Skin of body (tissue), 2 donors: ENCODE data around the gene GNA12. TPM values are rescaled to one million over a fixed set of nuclear protein-coding genes. Genes with fewer than 3 reads are reported as not detected.
A peak's percentile ranks its signal among the peaks of the same experiment; 100 is the strongest.

Experiments
- DNase-seq: peaks from one replicate; lab custom pipeline; 2025; lab: John Stamatoyannopoulos, UW
- total RNA-seq: library from RNA; depleted of rRNA; stranded (reverse); fragments of >200 nt; gene quantifications from one replicate; pipeline ENCODE4 v1.2.3, GENCODE V29; 2014

GNA12 gene
- total RNA-seq, 1 donor from 2014 or later = 10.8 TPM

GRCh38 chr7:2782121-2782520, 62.0 kb downstream of the GNA12 start:
- no peak for DNase-seq

DNA sequence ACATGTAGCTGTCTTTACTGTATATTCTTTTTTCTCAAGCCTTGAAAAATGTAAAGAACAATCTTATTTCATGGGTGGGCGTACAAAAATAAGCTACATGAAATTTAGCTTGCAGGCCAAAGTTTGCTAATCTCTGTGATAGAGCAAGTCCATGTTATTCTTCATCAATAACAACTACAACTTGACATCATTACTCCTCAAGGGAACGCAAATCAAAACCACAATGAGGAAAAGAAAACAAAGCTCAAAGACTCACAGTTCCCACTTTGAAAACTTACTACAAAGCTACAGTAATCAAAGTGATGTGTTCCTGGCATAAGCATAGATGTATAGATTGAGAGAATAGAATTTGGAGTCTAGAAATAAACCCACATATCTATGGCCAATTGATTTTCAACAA, 62.5 kb downstream of the GNA12 start:
- no peak for DNase-seq

- no peak for DNase-seq
These were observed 65.1 kb downstream of the GNA12 start for GRCh38 chr7:2779051-2779450.

DNA sequence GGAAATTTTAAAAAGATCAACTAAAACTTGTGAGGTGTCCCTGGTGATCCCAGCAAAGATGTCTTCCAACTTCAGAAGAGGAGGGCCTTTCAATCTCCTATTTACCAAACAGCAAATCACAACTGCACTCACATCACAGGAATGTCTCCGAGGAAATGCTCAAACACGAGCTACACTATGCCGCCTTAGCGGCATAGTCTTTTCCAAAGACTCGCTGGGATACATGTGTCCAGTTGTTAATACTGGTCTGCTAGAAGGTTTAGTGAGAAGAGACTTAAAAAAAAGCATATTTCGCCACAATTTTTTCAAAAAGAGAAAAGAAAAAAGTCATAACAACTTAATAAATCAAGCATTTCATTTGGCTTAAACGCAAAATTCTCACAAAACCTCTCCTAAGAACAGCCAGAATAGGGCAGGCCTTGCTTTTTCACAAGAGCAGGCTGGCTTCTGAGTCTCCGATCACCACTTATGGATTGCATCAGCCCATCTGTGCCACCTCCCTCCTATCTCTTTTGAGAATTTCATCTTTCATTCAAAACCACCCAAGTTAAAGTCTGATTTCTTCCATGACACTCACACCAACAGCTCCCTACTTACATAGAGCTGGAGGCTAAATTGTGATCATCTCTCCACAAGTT, 66.1 kb downstream of the GNA12 start:
- no peak for DNase-seq

- no peak for DNase-seq
These were observed 67.7 kb downstream of the GNA12 start for GRCh38 chr7:2776401-2776800.

- DNase-seq = no peak
These were observed 68.3 kb downstream of the GNA12 start for GRCh38 chr7:2775785-2776184.

DNA sequence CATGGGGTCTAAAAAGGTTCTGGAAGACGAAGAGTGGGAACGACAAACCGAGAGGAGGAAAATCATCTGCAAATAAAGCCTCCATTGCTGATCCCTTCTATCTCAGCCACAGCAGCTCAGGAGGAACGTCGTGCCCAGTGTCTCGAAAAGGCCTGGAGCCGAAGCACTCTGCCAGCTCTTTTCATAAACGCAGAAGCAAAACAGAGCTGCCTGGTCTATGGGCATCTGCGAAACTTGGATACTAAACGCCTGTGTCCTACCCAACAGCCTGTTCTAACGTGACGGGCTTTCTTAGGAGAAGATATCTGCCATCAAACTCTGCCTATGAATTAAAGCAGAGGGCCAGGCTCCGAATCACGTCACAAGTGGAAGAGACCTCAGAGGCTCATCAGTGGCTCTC, 68.7 kb downstream of the GNA12 start:
- DNase-seq = no peak

DNA sequence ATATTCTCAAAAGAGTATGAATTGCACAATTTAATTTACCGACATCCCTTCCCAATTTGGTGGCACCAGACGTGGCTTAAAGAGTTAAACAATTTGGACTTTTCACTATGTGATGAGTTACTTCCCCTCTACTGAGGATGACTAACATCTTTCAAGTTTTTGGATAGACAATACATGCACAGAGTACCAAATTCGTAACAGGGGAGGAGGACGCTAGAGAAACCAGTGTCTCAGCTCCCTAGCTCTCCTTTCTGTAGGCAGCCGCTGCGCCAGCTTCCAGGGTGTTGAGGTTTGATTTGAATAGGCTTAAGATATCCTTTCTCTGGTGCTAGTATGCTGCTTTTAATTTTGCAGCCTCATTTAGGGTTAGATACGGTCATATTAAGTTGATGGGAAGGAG, 69.2 kb downstream of the GNA12 start:
- DNase-seq = no peak

GRCh38 chr7:2774280-2774679, 69.8 kb downstream of the GNA12 start:
- DNase-seq = no peak

GRCh38 chr7:2773608-2774007, 70.5 kb downstream of the GNA12 start:
- DNase-seq = no peak

GRCh38 chr7:2771274-2771731, 72.8 kb downstream of the GNA12 start:
- no peak for DNase-seq

GRCh38 chr7:2764621-2765020, 79.5 kb downstream of the GNA12 start:
- no peak for DNase-seq

DNA sequence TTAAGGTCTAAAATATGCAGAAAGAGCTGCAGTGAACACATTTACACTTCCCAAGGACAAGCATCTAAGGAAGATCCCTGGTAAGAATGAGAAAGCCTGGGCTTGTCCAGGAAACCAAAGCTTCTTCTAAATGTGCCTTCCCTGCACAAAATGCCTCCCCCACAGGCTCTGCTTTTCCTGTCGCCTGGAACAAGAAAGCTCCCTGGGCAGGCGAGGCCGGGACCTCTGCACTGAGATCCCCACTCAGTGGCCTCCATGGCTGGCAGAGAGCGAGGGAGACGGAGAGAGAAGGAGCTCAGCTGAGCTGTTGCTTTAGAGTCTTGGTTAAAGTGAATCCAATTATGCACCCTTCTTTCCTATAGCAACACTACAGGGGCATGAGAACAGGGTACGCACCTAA, 80.5 kb downstream of the GNA12 start:
- no peak for DNase-seq

- DNase-seq = no peak
These were observed 82.2 kb downstream of the GNA12 start for GRCh38 chr7:2761801-2762497.

DNA sequence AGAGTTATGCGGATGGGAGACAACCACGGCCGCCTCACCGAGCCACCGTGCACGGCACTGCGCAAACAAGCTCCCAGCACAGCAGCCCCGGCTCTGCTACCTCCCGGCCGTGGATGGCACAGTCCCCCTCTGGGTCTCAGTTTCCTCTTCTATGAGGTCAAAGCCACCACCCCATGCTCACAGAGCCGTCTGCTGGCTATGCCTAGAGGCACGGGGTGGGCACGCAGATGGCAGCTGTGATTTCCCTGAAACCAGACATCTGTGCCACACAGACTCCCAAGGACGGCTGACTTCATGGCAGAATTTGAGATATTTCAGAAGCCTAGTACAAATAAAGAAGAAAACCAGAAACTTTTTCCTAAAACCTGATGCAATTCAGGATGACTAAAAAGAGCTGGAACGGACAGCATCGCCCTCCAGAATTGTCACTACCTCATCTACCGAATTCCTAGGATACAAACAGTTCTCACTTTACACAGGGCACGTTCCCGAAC, 82.9 kb downstream of the GNA12 start:
- DNase-seq = no peak

DNA sequence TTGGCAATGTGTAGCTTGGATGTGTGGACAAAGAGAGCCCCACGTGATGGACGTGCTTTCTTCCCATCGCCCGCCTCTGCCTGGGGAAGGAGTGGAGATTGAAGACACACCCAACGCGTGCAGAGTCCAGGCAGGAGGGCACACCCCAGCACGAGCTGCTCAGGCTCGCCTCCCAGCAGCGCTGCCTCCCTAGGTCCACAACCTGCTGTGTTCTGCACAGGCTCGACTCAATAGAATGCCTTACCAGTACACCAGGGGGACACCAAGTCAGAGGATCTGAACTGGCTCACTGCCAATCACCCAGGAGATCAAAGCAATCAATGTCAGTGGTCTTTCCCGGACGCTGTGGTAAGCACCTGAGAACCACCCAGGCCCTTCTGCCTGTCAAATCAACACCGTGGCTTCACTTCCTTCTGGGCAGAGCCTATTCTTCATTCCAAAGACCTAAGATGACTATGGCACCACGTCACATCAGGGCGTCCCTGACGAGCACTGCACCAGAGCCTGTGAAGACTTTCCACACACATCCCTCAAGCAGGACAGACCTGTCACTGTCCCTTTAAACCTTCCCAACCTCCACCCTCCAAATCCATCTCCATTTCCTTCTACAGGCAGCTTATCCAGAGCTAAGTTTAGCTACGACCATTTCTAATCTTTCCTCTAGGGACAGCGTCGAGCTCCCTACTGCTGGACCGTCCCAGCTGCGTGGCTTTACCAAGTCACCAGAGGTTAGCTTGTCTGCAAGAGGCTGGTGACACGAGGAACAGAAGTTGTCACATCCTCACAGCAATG, 83.8 kb downstream of the GNA12 start:
- no peak for DNase-seq

- no peak for DNase-seq
These were observed 84.4 kb downstream of the GNA12 start for GRCh38 chr7:2759736-2760097.

DNA sequence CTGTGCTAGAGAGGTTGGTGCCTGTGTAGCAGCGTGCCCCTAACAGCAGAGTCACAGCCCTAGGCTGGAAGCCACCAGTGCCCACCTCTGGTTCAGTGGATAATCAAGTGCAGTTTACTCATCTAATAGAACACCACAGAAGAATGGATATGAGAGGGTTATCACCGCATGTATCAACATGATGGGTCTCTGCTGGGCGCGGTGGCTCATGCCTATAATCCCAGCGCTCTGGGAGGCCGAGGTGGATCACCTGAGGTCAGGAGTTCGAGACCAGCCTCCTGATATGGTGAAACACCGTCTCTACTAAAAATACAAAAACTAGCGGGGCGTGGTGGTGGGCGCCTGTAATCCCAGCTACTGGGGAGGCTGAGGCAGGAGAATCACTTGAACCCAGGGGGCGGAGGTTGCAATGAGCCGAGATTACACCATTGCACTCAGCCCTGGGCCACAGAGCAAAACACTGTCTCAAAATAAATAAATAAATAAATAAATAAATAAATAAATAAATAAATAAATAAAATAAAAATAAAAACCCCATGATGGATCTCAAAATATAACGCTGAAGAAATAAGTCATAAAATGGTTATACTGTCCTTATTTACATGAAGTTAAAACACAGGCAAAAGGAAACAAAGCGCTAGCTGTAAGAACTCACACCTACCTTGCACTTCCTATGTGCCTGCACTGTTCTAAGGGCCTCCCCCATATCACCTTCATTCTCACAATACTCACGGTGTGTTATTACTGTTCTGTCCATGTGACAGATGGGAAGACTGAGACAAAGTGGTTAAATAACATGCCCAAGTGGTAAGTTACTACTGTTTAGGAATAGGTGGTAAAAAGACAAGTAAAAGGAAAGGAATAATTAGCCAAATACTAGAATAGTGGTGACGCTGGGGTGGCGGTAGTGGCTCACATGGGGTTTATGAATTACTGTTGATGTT, 85.2 kb downstream of the GNA12 start:
- DNase-seq = no peak

- peak; percentile 91 for DNase-seq
These were observed 86.0 kb downstream of the GNA12 start for GRCh38 chr7:2757904-2758672.

DNA sequence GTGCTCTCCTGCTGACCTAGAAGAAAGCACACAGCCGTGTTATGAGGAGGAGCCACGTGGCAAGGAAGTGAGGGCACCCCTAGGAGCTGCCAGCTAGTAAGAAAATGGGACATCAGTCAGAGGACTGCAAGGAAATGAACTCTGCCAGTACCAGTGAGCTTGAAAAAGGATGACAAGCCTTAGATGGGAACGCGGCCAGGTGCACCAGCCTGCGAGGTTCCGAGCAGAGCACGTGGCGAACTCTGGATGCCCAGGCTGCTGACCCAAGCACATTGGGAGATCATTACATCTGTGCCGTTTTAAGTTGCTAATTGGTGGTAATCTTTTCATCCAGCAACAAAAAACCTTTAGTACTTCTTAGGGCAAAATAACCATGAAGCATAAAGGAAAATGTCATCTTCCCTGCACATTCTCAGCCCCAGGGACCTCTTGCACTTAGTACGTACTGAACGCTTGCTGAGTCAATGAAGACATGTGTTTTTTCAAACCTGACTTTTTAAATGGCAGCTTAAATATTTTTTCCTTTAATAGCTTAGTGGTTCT, 86.7 kb downstream of the GNA12 start:
- no peak for DNase-seq
